ENCODE data around the gene MFSD6L.

Gene MFSD6L

GRCh38 chr17:8829036-8829941 lies 30.1 kb upstream of the MFSD6L start:
- H3K9me3 ChIP-seq (ENCODE audit: insufficient read depth, low read depth, low read length) = no peaks in the 10 kb centered on the region; the same call in 1 of the 2 replicates
- no peak overlapping the region for H3K9ac ChIP-seq (ENCODE audit: low read depth, low read length, poor library complexity, severe bottlenecking)
- H2AFZ ChIP-seq (ENCODE audit: low read length) = no peak overlapping the region
- H3K4me1 ChIP-seq (ENCODE audit: insufficient read depth, low read length, poor library complexity, severe bottlenecking) = peaks cover 4% of the 10 kb centered on the region
- no peaks in the 10 kb centered on the region for H3K79me2 ChIP-seq (ENCODE audit: insufficient read depth, low read length)
- H3F3A ChIP-seq (ENCODE audit: low read depth) = no peaks in the 10 kb centered on the region
- no peaks in the 10 kb centered on the region for H3K9me2 ChIP-seq (replicated peaks; ENCODE audit: low read depth, low read length)
- peaks cover 15% of the 10 kb centered on the region; the same call in 1 of the 2 replicates for H3K36me3 ChIP-seq (ENCODE audit: insufficient read depth, low read length)
- no peaks in the 10 kb centered on the region for H4K20me1 ChIP-seq (ENCODE audit: insufficient read depth, low read length, poor library complexity, severe bottlenecking)
- TF ChIP-seq CTCF (conservative IDR thresholded peaks at IDR 0.05; ENCODE audit: low read length) (no peak), EZH2phosphoT487 (IDR thresholded peaks at IDR 0.05; ENCODE audit: borderline replicate concordance) (no peak)
- no peaks in the 10 kb centered on the region for H3K27me3 ChIP-seq (ENCODE audit: insufficient read depth, low read length, poor library complexity, severe bottlenecking)
- H3K4me2 ChIP-seq (ENCODE audit: low read depth, low read length, poor library complexity, severe bottlenecking) = no peak overlapping the region
- H3K4me3 ChIP-seq (ENCODE audit: low read length, poor library complexity, severe bottlenecking) = no peak overlapping the region

- Histone ChIP-seq H3K79me2 (ENCODE audit: insufficient read depth, low read length) (no peaks in the 10 kb centered on the region), H3K9ac (ENCODE audit: low read depth, low read length, poor library complexity, severe bottlenecking) (no peak overlapping the region), H4K20me1 (ENCODE audit: insufficient read depth, low read length, poor library complexity, severe bottlenecking) (no peaks in the 10 kb centered on the region), H3F3A (ENCODE audit: low read depth) (no peaks in the 10 kb centered on the region), H3K27me3 (ENCODE audit: insufficient read depth, low read length, poor library complexity, severe bottlenecking) (no peaks in the 10 kb centered on the region), H3K9me3 (ENCODE audit: insufficient read depth, low read depth, low read length) (no peaks in the 10 kb centered on the region; the same call in 1 of the 2 replicates), H3K36me3 (ENCODE audit: insufficient read depth, low read length) (peaks cover 12% of the 10 kb centered on the region; the same call in 1 of the 2 replicates), H3K4me2 (ENCODE audit: low read depth, low read length, poor library complexity, severe bottlenecking) (no peak overlapping the region), H3K4me3 (ENCODE audit: low read length, poor library complexity, severe bottlenecking) (no peak overlapping the region), H2AFZ (ENCODE audit: low read length) (no peak overlapping the region), H3K4me1 (ENCODE audit: insufficient read depth, low read length, poor library complexity, severe bottlenecking) (peaks cover 4% of the 10 kb centered on the region), H3K9me2 (replicated peaks; ENCODE audit: low read depth, low read length) (no peaks in the 10 kb centered on the region)
- TF ChIP-seq CTCF (conservative IDR thresholded peaks at IDR 0.05; ENCODE audit: low read length) = no peak
- no peak for TF ChIP-seq EZH2phosphoT487 (IDR thresholded peaks at IDR 0.05; ENCODE audit: borderline replicate concordance)
Measured at GRCh38 chr17:8828517-8828875, 29.3 kb upstream of the MFSD6L start.

GRCh38 chr17:8826808-8827435 lies 27.8 kb upstream of the MFSD6L start:
- TF ChIP-seq CTCF (conservative IDR thresholded peaks at IDR 0.05; ENCODE audit: low read length) (no peak), EZH2phosphoT487 (IDR thresholded peaks at IDR 0.05; ENCODE audit: borderline replicate concordance) (no peak)
- Histone ChIP-seq H3K4me2 (ENCODE audit: low read depth, low read length, poor library complexity, severe bottlenecking) (no peak overlapping the region), H3K27me3 (ENCODE audit: insufficient read depth, low read length, poor library complexity, severe bottlenecking) (no peaks in the 10 kb centered on the region), H3K9ac (ENCODE audit: low read depth, low read length, poor library complexity, severe bottlenecking) (no peak overlapping the region), H3K4me3 (ENCODE audit: low read length, poor library complexity, severe bottlenecking) (no peak overlapping the region), H3K79me2 (ENCODE audit: insufficient read depth, low read length) (no peaks in the 10 kb centered on the region), H2AFZ (ENCODE audit: low read length) (no peak overlapping the region), H3F3A (ENCODE audit: low read depth) (no peaks in the 10 kb centered on the region), H3K36me3 (ENCODE audit: insufficient read depth, low read length) (peaks cover 5% of the 10 kb centered on the region; the same call in 1 of the 2 replicates), H3K4me1 (ENCODE audit: insufficient read depth, low read length, poor library complexity, severe bottlenecking) (peaks cover 4% of the 10 kb centered on the region), H4K20me1 (ENCODE audit: insufficient read depth, low read length, poor library complexity, severe bottlenecking) (no peaks in the 10 kb centered on the region), H3K9me3 (ENCODE audit: insufficient read depth, low read depth, low read length) (no peaks in the 10 kb centered on the region; the same call in 1 of the 2 replicates), H3K9me2 (replicated peaks; ENCODE audit: low read depth, low read length) (no peaks in the 10 kb centered on the region)

Data from Loucy (cell line).